SK-N-SH treated with all-trans-retinoic acid at 6 μM for 48 hours (cell line): Measurements from ENCODE around the gene CCDC93.

Experiments
- ATAC-seq: fragments of 200-7000 bp; cut with Tn5 transposase; 3 replicates; pipeline ENCODE4 v1.9.1; 2020; ENCODE audit warnings: mild to moderate bottlenecking, moderate library complexity
- ARNTL ChIP-seq: fragments of 450-650 bp; formaldehyde crosslinking; IDR thresholded peaks from 2 replicates; pipeline ENCODE4 v1.5.0; 2020; ENCODE audit warnings: low read depth, mild to moderate bottlenecking, moderate library complexity, borderline replicate concordance
- BACH2 ChIP-seq: fragments of 250-450 bp; sonication (Bioruptor Pico); IDR thresholded peaks from 2 replicates; pipeline ENCODE4 v1.9.0; 2021; ENCODE audit warnings: mild to moderate bottlenecking, borderline replicate concordance
- CSDC2 ChIP-seq: fragments of 250-450 bp; sonication (Bioruptor Pico); IDR thresholded peaks from 2 replicates; pipeline ENCODE4 v1.5.0; 2020; ENCODE audit warnings: mild to moderate bottlenecking, moderate library complexity
- ESRRG ChIP-seq: fragments of 250-450 bp; sonication (Bioruptor Pico); IDR thresholded peaks from 2 replicates; pipeline ENCODE4 v1.6.1; 2021; ENCODE audit warnings: mild to moderate bottlenecking
- GLIS3 ChIP-seq: fragments of 250-450 bp; sonication (Bioruptor Pico); IDR thresholded peaks from 2 replicates; pipeline ENCODE4 v1.5.0; 2020; ENCODE audit warnings: mild to moderate bottlenecking, moderate library complexity
- ISL1 ChIP-seq: fragments of 250-450 bp; sonication (Bioruptor Pico); IDR thresholded peaks from 2 replicates; pipeline ENCODE4 v2.1.2; 2022; ENCODE audit warnings: mild to moderate bottlenecking, moderate library complexity
- OSR1 ChIP-seq: fragments of 250-450 bp; sonication (Bioruptor Pico); IDR thresholded peaks from 2 replicates; pipeline ENCODE4 v1.8.0; 2022; ENCODE audit warnings: moderate library complexity, mild to moderate bottlenecking, inconsistent platforms
- PPARA ChIP-seq: fragments of 250-450 bp; sonication (Bioruptor Pico); IDR thresholded peaks from 2 replicates; pipeline ENCODE4 v1.5.0; 2020; ENCODE audit warnings: mild to moderate bottlenecking, borderline replicate concordance
- RARB ChIP-seq: fragments of 250-450 bp; sonication (Bioruptor Pico); IDR thresholded peaks from 2 replicates; pipeline ENCODE4 v1.8.0; 2021; ENCODE audit warnings: mild to moderate bottlenecking, moderate library complexity
- SNAI2 ChIP-seq: fragments of 250-450 bp; sonication (Bioruptor Pico); IDR thresholded peaks from 2 replicates; pipeline ENCODE4 v1.5.0; 2020; ENCODE audit warnings: mild to moderate bottlenecking, moderate library complexity
- TCF4 ChIP-seq: fragments of 250-450 bp; sonication (Bioruptor Pico); IDR thresholded peaks from 2 replicates; pipeline ENCODE4 v1.8.0; 2021; ENCODE audit warnings: mild to moderate bottlenecking, moderate library complexity, borderline replicate concordance
- TOX ChIP-seq: fragments of 250-450 bp; sonication (Bioruptor Pico); IDR thresholded peaks from 2 replicates; pipeline ENCODE4 v1.8.0; 2021; ENCODE audit warnings: mild to moderate bottlenecking, moderate library complexity, borderline replicate concordance
- ZC3H10 ChIP-seq: fragments of 250-450 bp; sonication (Bioruptor Pico); IDR thresholded peaks from 2 replicates; pipeline ENCODE4 v1.5.1; 2021; ENCODE audit warnings: mild to moderate bottlenecking, moderate library complexity
- ZFP3 ChIP-seq: fragments of 250-450 bp; sonication (Bioruptor Pico); IDR thresholded peaks from 2 replicates; pipeline ENCODE4 v1.5.0; 2020; ENCODE audit warnings: mild to moderate bottlenecking, moderate library complexity
- ZFP30 ChIP-seq: fragments of 450-650 bp; formaldehyde crosslinking; IDR thresholded peaks from 2 replicates; pipeline ENCODE4 v1.5.0; 2022; ENCODE audit warnings: mild to moderate bottlenecking, moderate library complexity
- ZNF565 ChIP-seq: fragments of 450-650 bp; formaldehyde crosslinking; conservative IDR thresholded peaks from 2 replicates; pipeline ENCODE4 v1.5.0; 2020; ENCODE audit warnings: low read depth, mild to moderate bottlenecking, moderate library complexity
- ZNF8 ChIP-seq: fragments of 450-650 bp; formaldehyde crosslinking; IDR thresholded peaks from 2 replicates; pipeline ENCODE4 v1.5.0; 2020; ENCODE audit warnings: mild to moderate bottlenecking, moderate library complexity
- TF ChIP-seq, protein P1 (sequence below): fragments of 250-450 bp; sonication (Bioruptor Pico); IDR thresholded peaks from 2 replicates; pipeline ENCODE4 v1.8.0; 2021; ENCODE audit warnings: low read depth, mild to moderate bottlenecking, moderate library complexity, borderline replicate concordance
- TF ChIP-seq, protein P2 (sequence below): fragments of 250-450 bp; sonication (Bioruptor Pico); IDR thresholded peaks from 2 replicates; pipeline ENCODE4 v1.5.1; 2021; ENCODE audit warnings: mild to moderate bottlenecking, moderate library complexity
- TF ChIP-seq, protein P3 (sequence below): fragments of 250-450 bp; sonication (Bioruptor Pico); IDR thresholded peaks from 2 replicates; pipeline ENCODE4 v1.5.0; 2020; ENCODE audit warnings: mild to moderate bottlenecking, moderate library complexity

CCDC93 gene

DNA sequence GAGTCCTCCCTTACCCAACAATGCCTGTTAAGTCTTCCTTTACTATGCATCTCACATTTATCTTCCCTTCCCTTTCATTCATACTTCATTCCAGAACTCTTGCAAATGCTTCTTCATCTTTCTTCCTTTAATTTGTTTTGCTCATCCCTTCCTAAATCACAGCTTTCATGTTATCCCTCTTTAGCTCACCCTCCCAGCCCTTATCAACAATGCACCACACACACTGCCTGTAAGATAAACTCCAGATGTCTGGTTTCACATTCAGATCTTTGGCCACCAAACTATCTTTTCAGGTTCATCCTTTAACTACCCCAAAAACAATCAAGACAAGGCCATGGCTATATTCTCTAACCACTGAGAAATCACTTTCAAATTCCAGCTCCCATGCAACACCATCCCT, 3.4 kb downstream of the CCDC93 start:
- no peak for ATAC-seq
- TF ChIP-seq ZFP30 (CRISPR knock-in tag) (no peak), ZNF565 (CRISPR knock-in tag) (no peak), ZNF8 (CRISPR knock-in tag) (no peak), TOX (CRISPR knock-in tag) (no peak), ARNTL (CRISPR knock-in tag) (no peak), CSDC2 (CRISPR knock-in tag) (no peak), TCF4 (no peak), PPARA (no peak), SNAI2 (no peak), ISL1 (CRISPR knock-in tag) (no peak), BACH2 (CRISPR knock-in tag) (no peak)
- TF ChIP-seq, protein P1, sequence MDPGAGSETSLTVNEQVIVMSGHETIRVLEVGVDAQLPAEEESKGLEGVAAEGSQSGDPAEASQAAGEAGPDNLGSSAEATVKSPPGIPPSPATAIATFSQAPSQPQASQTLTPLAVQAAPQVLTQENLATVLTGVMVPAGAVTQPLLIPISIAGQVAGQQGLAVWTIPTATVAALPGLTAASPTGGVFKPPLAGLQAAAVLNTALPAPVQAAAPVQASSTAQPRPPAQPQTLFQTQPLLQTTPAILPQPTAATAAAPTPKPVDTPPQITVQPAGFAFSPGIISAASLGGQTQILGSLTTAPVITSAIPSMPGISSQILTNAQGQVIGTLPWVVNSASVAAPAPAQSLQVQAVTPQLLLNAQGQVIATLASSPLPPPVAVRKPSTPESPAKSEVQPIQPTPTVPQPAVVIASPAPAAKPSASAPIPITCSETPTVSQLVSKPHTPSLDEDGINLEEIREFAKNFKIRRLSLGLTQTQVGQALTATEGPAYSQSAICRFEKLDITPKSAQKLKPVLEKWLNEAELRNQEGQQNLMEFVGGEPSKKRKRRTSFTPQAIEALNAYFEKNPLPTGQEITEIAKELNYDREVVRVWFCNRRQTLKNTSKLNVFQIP (CRISPR knock-in tag) = no peak
- TF ChIP-seq, protein P2, sequence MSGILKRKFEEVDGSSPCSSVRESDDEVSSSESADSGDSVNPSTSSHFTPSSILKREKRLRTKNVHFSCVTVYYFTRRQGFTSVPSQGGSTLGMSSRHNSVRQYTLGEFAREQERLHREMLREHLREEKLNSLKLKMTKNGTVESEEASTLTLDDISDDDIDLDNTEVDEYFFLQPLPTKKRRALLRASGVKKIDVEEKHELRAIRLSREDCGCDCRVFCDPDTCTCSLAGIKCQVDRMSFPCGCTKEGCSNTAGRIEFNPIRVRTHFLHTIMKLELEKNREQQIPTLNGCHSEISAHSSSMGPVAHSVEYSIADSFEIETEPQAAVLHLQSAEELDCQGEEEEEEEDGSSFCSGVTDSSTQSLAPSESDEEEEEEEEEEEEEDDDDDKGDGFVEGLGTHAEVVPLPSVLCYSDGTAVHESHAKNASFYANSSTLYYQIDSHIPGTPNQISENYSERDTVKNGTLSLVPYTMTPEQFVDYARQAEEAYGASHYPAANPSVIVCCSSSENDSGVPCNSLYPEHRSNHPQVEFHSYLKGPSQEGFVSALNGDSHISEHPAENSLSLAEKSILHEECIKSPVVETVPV (CRISPR knock-in tag) = no peak
- TF ChIP-seq, protein P3, sequence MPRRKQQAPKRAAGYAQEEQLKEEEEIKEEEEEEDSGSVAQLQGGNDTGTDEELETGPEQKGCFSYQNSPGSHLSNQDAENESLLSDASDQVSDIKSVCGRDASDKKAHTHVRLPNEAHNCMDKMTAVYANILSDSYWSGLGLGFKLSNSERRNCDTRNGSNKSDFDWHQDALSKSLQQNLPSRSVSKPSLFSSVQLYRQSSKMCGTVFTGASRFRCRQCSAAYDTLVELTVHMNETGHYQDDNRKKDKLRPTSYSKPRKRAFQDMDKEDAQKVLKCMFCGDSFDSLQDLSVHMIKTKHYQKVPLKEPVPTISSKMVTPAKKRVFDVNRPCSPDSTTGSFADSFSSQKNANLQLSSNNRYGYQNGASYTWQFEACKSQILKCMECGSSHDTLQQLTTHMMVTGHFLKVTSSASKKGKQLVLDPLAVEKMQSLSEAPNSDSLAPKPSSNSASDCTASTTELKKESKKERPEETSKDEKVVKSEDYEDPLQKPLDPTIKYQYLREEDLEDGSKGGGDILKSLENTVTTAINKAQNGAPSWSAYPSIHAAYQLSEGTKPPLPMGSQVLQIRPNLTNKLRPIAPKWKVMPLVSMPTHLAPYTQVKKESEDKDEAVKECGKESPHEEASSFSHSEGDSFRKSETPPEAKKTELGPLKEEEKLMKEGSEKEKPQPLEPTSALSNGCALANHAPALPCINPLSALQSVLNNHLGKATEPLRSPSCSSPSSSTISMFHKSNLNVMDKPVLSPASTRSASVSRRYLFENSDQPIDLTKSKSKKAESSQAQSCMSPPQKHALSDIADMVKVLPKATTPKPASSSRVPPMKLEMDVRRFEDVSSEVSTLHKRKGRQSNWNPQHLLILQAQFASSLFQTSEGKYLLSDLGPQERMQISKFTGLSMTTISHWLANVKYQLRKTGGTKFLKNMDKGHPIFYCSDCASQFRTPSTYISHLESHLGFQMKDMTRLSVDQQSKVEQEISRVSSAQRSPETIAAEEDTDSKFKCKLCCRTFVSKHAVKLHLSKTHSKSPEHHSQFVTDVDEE (CRISPR knock-in tag) = no peak

DNA sequence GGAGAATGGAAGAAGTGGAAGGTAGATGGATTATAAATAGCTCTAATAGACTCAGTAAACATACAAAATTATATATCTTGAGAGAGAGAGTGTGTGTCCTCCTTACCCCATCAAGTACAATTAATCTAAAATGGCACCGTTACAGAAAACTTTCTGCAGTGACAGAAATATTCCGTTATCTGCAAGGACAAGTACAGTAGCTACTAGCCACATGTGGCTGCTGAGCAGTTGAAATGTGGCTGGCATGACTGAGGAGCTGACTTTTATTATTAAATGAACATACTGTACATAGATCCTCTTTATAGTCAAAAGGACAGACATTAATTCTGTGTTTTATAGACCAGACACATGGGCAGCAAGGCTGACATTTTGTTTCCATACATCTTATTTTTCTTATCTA, 7.0 kb downstream of the CCDC93 start:
- ATAC-seq = no peak

DNA sequence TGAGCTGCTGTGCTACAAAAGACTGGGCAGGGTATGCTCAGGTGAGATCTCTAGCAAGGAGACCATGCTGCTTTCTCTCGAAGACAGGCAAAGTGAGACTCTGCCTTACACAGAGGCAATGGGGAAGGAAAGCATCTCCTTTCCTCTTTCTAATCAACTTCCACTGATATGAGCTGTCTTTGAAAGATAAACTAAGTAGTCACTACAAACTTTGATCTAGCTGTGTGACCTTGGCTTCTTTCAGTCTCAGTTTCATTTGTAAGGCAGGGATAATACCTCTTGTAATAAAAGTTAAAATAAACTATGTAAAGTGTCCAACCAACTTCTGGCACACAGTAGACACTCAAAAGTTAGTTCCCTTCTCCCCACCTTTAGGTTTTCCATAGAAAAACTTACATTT, 7.5 kb downstream of the CCDC93 start:
- no peak for TF ChIP-seq ZFP30 (CRISPR knock-in tag)
- TF ChIP-seq, protein P2 (CRISPR knock-in tag) = no peak
- TF ChIP-seq ZNF565 (CRISPR knock-in tag) = no peak
- TF ChIP-seq OSR1 (CRISPR knock-in tag) = no peak
- no peak for TF ChIP-seq CSDC2 (CRISPR knock-in tag)
- TF ChIP-seq, protein P1 (CRISPR knock-in tag) = no peak
- no peak for TF ChIP-seq PPARA
- TF ChIP-seq GLIS3 (CRISPR knock-in tag) = no peak
- no peak for TF ChIP-seq TOX (CRISPR knock-in tag)
- TF ChIP-seq RARB = no peak
- TF ChIP-seq ESRRG (CRISPR knock-in tag) = no peak
- no peak for TF ChIP-seq ZNF8 (CRISPR knock-in tag)
- TF ChIP-seq, protein P3 (CRISPR knock-in tag) = no peak
- no peak for TF ChIP-seq TCF4
- TF ChIP-seq, all 23 proteins: peak for 0
- no peak for ATAC-seq

More for the DNA sequence above, 7.0 kb downstream of the CCDC93 start:
- no peak for TF ChIP-seq ZNF565 (CRISPR knock-in tag)
- TF ChIP-seq ZFP3 (CRISPR knock-in tag) = no peak
- TF ChIP-seq ZFP30 (CRISPR knock-in tag) = no peak
- no peak for TF ChIP-seq ZC3H10
- no peak for TF ChIP-seq BACH2 (CRISPR knock-in tag)
- TF ChIP-seq GLIS3 (CRISPR knock-in tag) = no peak
- no peak for TF ChIP-seq TOX (CRISPR knock-in tag)
- no peak for TF ChIP-seq ESRRG (CRISPR knock-in tag)
- TF ChIP-seq TCF4 = no peak
- TF ChIP-seq, all 23 proteins: peak for 0
